Measurements from ENCODE around the gene VDR.

VDR gene

GRCh38 chr12:47819896-47820630, 84.7 kb downstream of the VDR start, which contains the start of gene HDAC7:
Gene HDAC7 (minus strand): TSS chr12:47819903. CDS start chr12:47819785, 118 bp downstream.
- no peak for TF ChIP-seq CTCF (IDR thresholded peaks at IDR 0.05; ENCODE audit: low read depth, low read length)
- peak within 1 kb of the TSS; percentile 87 for H3K4me3 ChIP-seq (ENCODE audit: low read depth, low read length)

- 0 out of 2 replicates have a peak, but pooled peaks have one; percentile 5 for TF ChIP-seq CTCF (IDR thresholded peaks at IDR 0.05; ENCODE audit: low read depth, low read length)
- peak overlapping the region; percentile 87 for H3K4me3 ChIP-seq (ENCODE audit: low read depth, low read length)
These were observed 85.5 kb downstream of the VDR start for GRCh38 chr12:47819138-47819895.

GRCh38 chr12:47818467-47819137, 86.2 kb downstream of the VDR start:
- no peak for TF ChIP-seq CTCF (IDR thresholded peaks at IDR 0.05; ENCODE audit: low read depth, low read length)
- peak overlapping the region; percentile 87 for H3K4me3 ChIP-seq (ENCODE audit: low read depth, low read length)

GRCh38 chr12:47818007-47818376, 86.8 kb downstream of the VDR start:
- H3K4me3 ChIP-seq (ENCODE audit: low read depth, low read length): peak overlapping the region; percentile 87
- no peak for TF ChIP-seq CTCF (IDR thresholded peaks at IDR 0.05; ENCODE audit: low read depth, low read length)

GRCh38 chr12:47817272-47818006, 87.4 kb downstream of the VDR start:
- H3K4me3 ChIP-seq (ENCODE audit: low read depth, low read length): peak overlapping the region; percentile 87

More at GRCh38 chr12:47817272-47818006, 87.4 kb downstream of the VDR start:
- no peak for TF ChIP-seq CTCF (IDR thresholded peaks at IDR 0.05; ENCODE audit: low read depth, low read length)

Data from WI38 (cell line).